SK-N-SH (cell line): ENCODE results near the gene C4A. TPM values are rescaled to one million over a fixed set of nuclear protein-coding genes. Genes with fewer than 3 reads are reported as not detected.
"Not testable (repeated sequence)": the region's sequence is repeated elsewhere in the genome, so short reads cannot be mapped to it uniquely, and the experiment has no call there.

ENCODE experiments used
- CTCF ChIA-PET: fragments of 300-600, 350-600 bp; formaldehyde crosslinking; extraction: SDS; loops from one replicate; lab custom pipeline; 2021; lab: Yijun Ruan, JAX
- POLR2A ChIA-PET: fragments of 350-600 bp; sonication (Branson Sonifier 250); formaldehyde crosslinking; extraction: SDS; loops from one replicate; lab custom pipeline; 2020; ENCODE audit warnings: antibody characterized with exemption, inconsistent platforms; lab: Yijun Ruan, JAX
- DNase-seq: peaks from one replicate; pipeline ENCODE4 v3.0.0; 2012
- H2AFZ ChIP-seq: fragments of 200-600 bp; sonication (generic); 2 replicates; pipeline ENCODE4 v1.8.1; 2016; ENCODE audit warnings: antibody characterized with exemption, mild to moderate bottlenecking, low read depth
- H3F3A ChIP-seq: fragments of 200-600 bp; sonication (generic); replicated peaks from 2 replicates; pipeline ENCODE3; 2016; ENCODE audit warnings: antibody characterized with exemption, mild to moderate bottlenecking; ENCODE audit not compliant: insufficient read depth
- H3K27ac ChIP-seq, 2 experiments: fragments of 200-500 bp in 1 of 2; fragments of 200-600 bp in 1 of 2; sonication (Bioruptor generic) in 1 of 2; sonication (generic), shearing (Covaris generic) in 1 of 2; 2 replicates each; pipeline versions ENCODE4 v1.5.1 to v1.6.1; 2014 to 2016; ENCODE audit warnings: low read depth in 2 of 2, inconsistent platforms in 1 of 2, low read length in 1 of 2, mild to moderate bottlenecking in 1 of 2, mixed read lengths in 1 of 2
- H3K27me3 ChIP-seq: fragments of 200-600 bp; sonication (generic), shearing (Covaris generic); 2 replicates; pipeline ENCODE4 v1.6.1; 2016; ENCODE audit warnings: mixed run types; ENCODE audit not compliant: insufficient read depth
- H3K36me3 ChIP-seq, 2 experiments: fragments of 200-500 bp in 1 of 2; fragments of 200-600 bp in 1 of 2; sonication (Bioruptor generic) in 1 of 2; sonication (generic) in 1 of 2; replicated peaks in 1 of 2; 2 replicates each; pipeline versions ENCODE3 to v1.5.1; 2014 to 2016; ENCODE audit warnings: low read length in 1 of 2, mild to moderate bottlenecking in 1 of 2; ENCODE audit not compliant: insufficient read depth in 2 of 2, control insufficient read depth in 1 of 2
- H3K4me1 ChIP-seq, 2 experiments: fragments of 200-500 bp in 1 of 2; fragments of 200-600 bp in 1 of 2; sonication (Bioruptor generic) in 1 of 2; sonication (generic), shearing (Covaris generic) in 1 of 2; 2 replicates each; pipeline versions ENCODE4 v1.5.1 to v1.6.1; 2014 to 2016; ENCODE audit warnings: low read depth in 1 of 2, low read length in 1 of 2, mixed run types in 1 of 2; ENCODE audit not compliant: insufficient read depth in 2 of 2, control insufficient read depth in 1 of 2
- H3K4me2 ChIP-seq: fragments of 200-600 bp; sonication (generic), shearing (Covaris generic); 2 replicates; pipeline ENCODE4 v1.6.1; 2017; ENCODE audit warnings: mixed run types
- H3K4me3 ChIP-seq, 2 experiments: fragments of 200-500 bp in 1 of 2; fragments of 200-600 bp in 1 of 2; sonication (Bioruptor generic) in 1 of 2; sonication (generic), shearing (Covaris generic) in 1 of 2; 2 replicates each; pipeline versions ENCODE4 v1.5.1 to v1.8.1; 2014 to 2016; ENCODE audit warnings: low read depth in 2 of 2, inconsistent platforms in 1 of 2, low read length in 1 of 2, mild to moderate bottlenecking in 1 of 2, mixed read lengths in 1 of 2, moderate library complexity in 1 of 2
- H3K79me2 ChIP-seq: fragments of 200-600 bp; sonication (generic); 2 replicates; pipeline ENCODE4 v1.8.1; 2017; ENCODE audit warnings: mild to moderate bottlenecking; ENCODE audit not compliant: insufficient read depth
- H3K9ac ChIP-seq: fragments of 200-600 bp; sonication (generic); 2 replicates; pipeline ENCODE4 v1.6.1; 2017; ENCODE audit warnings: mixed run types
- H3K9me2 ChIP-seq: fragments of 200-600 bp; sonication (generic); 2 replicates; pipeline ENCODE4 v1.6.1; 2017; ENCODE audit warnings: mixed run types
- H3K9me3 ChIP-seq: fragments of 200-600 bp; sonication (generic); 2 replicates; pipeline ENCODE4 v1.6.1; 2017; ENCODE audit warnings: mixed run types, mild to moderate bottlenecking, moderate library complexity
- H4K20me1 ChIP-seq: fragments of 200-600 bp; sonication (generic); 2 replicates; pipeline ENCODE4 v1.6.1; 2017; ENCODE audit warnings: mild to moderate bottlenecking, mixed run types; ENCODE audit not compliant: insufficient read depth
- ELF1 ChIP-seq: IDR thresholded peaks from 2 replicates; pipeline ENCODE4 v1.4.0; 2012
- FOXJ3 ChIP-seq: sonication (generic); formaldehyde crosslinking; IDR thresholded peaks from 2 replicates; pipeline ENCODE4 v1.5.1; 2020; ENCODE audit warnings: mild to moderate bottlenecking, missing genetic modification reagents
- GATA2 ChIP-seq: sonication (generic); formaldehyde crosslinking; IDR thresholded peaks from 2 replicates; pipeline ENCODE4 v1.5.0; 2020; ENCODE audit warnings: mild to moderate bottlenecking, missing genetic modification reagents
- MXI1 ChIP-seq: IDR thresholded peaks from 2 replicates; pipeline ENCODE4 v1.6.1; 2012; ENCODE audit warnings: mild to moderate bottlenecking, low read depth, low read length, improper control_type of control experiment
- RFX5 ChIP-seq: IDR thresholded peaks from 2 replicates; pipeline ENCODE4 v1.6.1; 2012; ENCODE audit warnings: mild to moderate bottlenecking, improper control_type of control experiment, low read length
- RXRA ChIP-seq: IDR thresholded peaks from 2 replicates; pipeline ENCODE4 v1.4.0; 2012; ENCODE audit warnings: low read depth, mild to moderate bottlenecking, borderline replicate concordance
- SIN3A ChIP-seq: IDR thresholded peaks from 2 replicates; pipeline ENCODE4 v1.6.1; 2012; ENCODE audit warnings: low read depth, mild to moderate bottlenecking, low read length, moderate library complexity, borderline replicate concordance
- TAF1 ChIP-seq: IDR thresholded peaks from 2 replicates; pipeline ENCODE4 v1.6.1; 2012; ENCODE audit warnings: low read depth, mild to moderate bottlenecking, low read length, moderate library complexity, borderline replicate concordance
- TCF12 ChIP-seq: IDR thresholded peaks from 2 replicates; pipeline ENCODE4 v1.4.0; 2012
- TEAD4 ChIP-seq: IDR thresholded peaks from 2 replicates; pipeline ENCODE4 v1.4.0; 2012; ENCODE audit warnings: mild to moderate bottlenecking, borderline replicate concordance; ENCODE audit not compliant: insufficient read depth
- WGBS: methylation state at CpG from one replicate; pipeline ENCODE4 v1.1.6; 2017; ENCODE audit warnings: low lambda C conversion rate; 5-methylcytosine and 5-hydroxymethylcytosine counted together
- polyA plus RNA-seq, 3 experiments: library from polyadenylated mRNA; depleted of rRNA; stranded (reverse); fragments of >200 nt; gene quantifications; 2 replicates each; pipeline ENCODE4 v1.2.3, GENCODE V29; 2012
- TF ChIP-seq, protein P1 (sequence below): IDR thresholded peaks from 2 replicates; pipeline ENCODE4 v1.4.0; 2012; ENCODE audit warnings: low read depth, borderline replicate concordance

C4A gene
- polyA plus RNA-seq, 1 of the 3 experiments (the other 2 are of a cell fraction) = 11.4 TPM

DNA sequence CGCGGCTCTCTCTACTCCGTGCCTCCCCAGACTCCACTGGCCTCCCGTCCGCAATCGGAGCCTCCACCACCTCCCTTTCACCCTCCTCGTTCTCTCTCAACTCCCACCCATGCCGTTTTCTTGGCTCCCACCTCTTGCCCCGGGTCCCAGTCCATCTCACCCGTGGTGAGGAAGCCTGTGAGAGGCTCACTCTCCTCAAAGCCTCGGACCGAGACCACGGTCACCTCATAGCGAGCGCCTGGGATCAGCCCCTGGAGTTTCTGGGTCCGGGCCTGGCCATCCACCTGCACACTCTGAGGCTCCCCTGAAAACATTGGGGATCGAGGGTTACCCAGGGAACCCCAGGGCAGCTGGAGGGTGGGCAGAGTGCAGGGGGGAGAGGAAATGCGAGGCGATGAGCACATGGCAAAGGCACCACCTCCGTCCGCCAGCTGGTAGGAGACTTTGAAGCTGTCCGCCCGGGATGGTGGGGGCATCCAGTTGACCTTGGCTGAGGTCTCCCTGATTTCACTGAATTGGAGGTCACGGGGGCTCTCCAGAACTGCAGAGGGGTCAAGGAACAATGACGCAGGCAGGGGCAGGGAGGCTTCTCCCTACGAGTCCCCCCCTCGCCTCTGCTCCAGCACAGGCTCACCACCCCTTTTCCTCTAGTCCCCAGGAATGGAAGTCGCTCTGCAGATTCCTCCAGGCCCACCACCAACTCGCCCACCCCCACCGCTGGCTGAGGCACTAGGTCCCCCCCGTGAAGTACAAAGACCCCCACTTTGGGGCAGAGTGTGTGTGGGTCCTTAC is 61.9 kb downstream of the C4A start:
- H2AFZ ChIP-seq, H3K27me3 ChIP-seq, H3K79me2 ChIP-seq, H3K9ac ChIP-seq, CTCF ChIA-PET, H3K4me2 ChIP-seq, H4K20me1 ChIP-seq, H3K9me2 ChIP-seq, H3F3A ChIP-seq, H3K9me3 ChIP-seq, H3K27ac ChIP-seq, H3K4me3 ChIP-seq, H3K36me3 ChIP-seq, POLR2A ChIA-PET, DNase-seq: not testable (repeated sequence)
- WGBS = 79% methylated on average over 14 of the region's 31 CpGs
- H3K4me1 ChIP-seq = peaks cover 0 to 14% of the 10 kb centered on the region in 2 experiments; a peak in 2 of 4 replicates

DNA sequence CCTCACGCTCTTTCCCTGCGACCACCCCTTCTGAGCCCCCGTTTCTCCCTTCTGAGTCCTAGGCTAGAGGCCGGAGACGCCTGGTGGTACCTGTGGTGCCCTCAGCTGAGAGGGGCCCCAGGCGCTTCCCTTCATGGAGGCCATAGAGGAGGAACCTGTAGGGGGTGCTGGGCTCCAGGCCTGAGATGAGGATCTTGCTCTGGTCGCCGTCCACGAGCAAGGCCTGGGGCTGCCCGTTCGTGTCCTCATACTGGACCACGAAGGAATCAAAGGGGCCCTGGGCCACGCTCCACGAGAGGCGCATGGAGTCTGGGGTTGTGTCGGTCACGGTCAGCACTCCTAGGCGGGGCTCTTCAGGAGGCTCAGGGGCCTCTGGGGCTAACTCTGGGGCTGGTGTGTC is 63.1 kb downstream of the C4A start:
- H3F3A ChIP-seq, H3K27me3 ChIP-seq, H3K9me3 ChIP-seq, H2AFZ ChIP-seq, H3K36me3 ChIP-seq, H3K79me2 ChIP-seq, H3K27ac ChIP-seq, CTCF ChIA-PET, POLR2A ChIA-PET, H3K9me2 ChIP-seq, DNase-seq, H4K20me1 ChIP-seq, H3K4me2 ChIP-seq, H3K4me3 ChIP-seq, H3K9ac ChIP-seq: not testable (repeated sequence)
- peaks cover 0 to 14% of the 10 kb centered on the region in 2 experiments; a peak in 2 of 4 replicates for H3K4me1 ChIP-seq
- WGBS = 76% methylated on average over 7 of the region's 18 CpGs

DNA sequence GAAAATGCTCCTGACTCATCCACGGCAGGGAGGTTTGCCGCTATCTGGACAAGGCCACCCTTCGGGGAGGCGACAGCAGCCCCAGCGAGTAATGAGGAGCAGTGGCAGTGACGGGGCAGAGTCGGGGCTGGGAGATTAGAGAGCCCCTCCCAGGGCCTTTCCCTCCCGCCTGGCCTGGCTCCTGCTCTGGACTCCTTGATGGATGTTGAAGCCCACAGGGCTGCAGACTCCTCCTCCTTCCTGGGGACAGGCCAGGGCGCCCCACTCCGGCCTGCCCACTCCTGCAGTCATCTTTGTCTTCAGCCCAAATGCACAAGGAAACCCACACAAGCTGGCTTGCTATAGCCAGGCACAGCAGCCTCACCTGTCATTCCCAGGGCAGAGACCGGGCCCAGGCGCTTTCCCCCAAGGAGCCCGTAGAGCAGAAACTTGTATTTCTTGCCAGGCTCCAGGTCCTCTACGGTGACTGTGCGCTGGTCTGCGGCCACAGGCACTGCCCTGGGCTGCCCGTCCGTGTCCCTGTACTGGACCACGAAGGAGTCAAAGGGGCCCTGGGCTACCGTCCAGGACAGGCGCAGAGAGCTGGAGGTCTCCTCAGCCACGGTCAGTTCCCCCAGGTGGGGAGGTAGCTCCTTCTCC is 64.1 kb downstream of the C4A start:
- H3K9ac ChIP-seq = no peak overlapping the region

More for the DNA sequence above, 64.1 kb downstream of the C4A start:
- ChIA-PET POLR2A (no interaction called here), CTCF (interaction anchor here (0.8 kb wide), 1 partner anchor 109 kb away, joined by 3 read pairs; no protein-coding TSS in a partner anchor)
- no peak overlapping the region for H3K4me3 ChIP-seq
- H3K4me2 ChIP-seq = no peak overlapping the region
- 95% methylated on average over 10 of the region's 22 CpGs for WGBS
- TF ChIP-seq RFX5 = no peak
- no peak for TF ChIP-seq ELF1
- no peak for TF ChIP-seq TAF1
- no peak for TF ChIP-seq RXRA
- no peak for TF ChIP-seq TEAD4
- TF ChIP-seq SIN3A = no peak
- no peak for TF ChIP-seq MXI1
- no peak for TF ChIP-seq GATA2 (CRISPR knock-in tag)
- TF ChIP-seq TCF12 = no peak
- no peak for TF ChIP-seq FOXJ3 (CRISPR knock-in tag)
- TF ChIP-seq, protein P1, sequence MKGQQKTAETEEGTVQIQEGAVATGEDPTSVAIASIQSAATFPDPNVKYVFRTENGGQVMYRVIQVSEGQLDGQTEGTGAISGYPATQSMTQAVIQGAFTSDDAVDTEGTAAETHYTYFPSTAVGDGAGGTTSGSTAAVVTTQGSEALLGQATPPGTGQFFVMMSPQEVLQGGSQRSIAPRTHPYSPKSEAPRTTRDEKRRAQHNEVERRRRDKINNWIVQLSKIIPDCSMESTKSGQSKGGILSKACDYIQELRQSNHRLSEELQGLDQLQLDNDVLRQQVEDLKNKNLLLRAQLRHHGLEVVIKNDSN = no peak
- H3K27ac ChIP-seq = no peak overlapping the region
- H3F3A ChIP-seq = no peaks in the 10 kb centered on the region
- no peaks in the 10 kb centered on the region for H3K36me3 ChIP-seq
- H2AFZ ChIP-seq = no peak overlapping the region
- H3K79me2 ChIP-seq = no peaks in the 10 kb centered on the region
- DNase-seq = no peak
- H3K9me2 ChIP-seq = no peaks in the 10 kb centered on the region
- no peaks in the 10 kb centered on the region for H4K20me1 ChIP-seq
- peaks cover 2% of the 10 kb centered on the region; the same call in 1 of the 2 replicates for H3K27me3 ChIP-seq
- peaks cover 0 to 14% of the 10 kb centered on the region in 2 experiments; a peak in 2 of 4 replicates for H3K4me1 ChIP-seq
- no peaks in the 10 kb centered on the region for H3K9me3 ChIP-seq
